Progenitor cell of endocrine pancreas (in vitro differentiated cells): ENCODE data around the gene TUBA3E. TPM values are rescaled to one million over a fixed set of nuclear protein-coding genes. Genes with fewer than 3 reads are reported as not detected.
"Not testable (repeated sequence)": the region's sequence is repeated elsewhere in the genome, so short reads cannot be mapped to it uniquely, and the experiment has no call there.

ENCODE experiments used
- DNase-seq: peaks from one replicate; pipeline ENCODE4 v3.0.0; 2021; ENCODE audit warnings: low spot score; ENCODE audit not compliant: unreplicated experiment
- H3K27ac Mint-ChIP-seq: 2 replicates; pipeline ENCODE4 v1.8.0; 2021; ENCODE audit warnings: mild to moderate bottlenecking, moderate library complexity, mixed read lengths
- H3K27me3 Mint-ChIP-seq: 2 replicates; pipeline ENCODE4 v1.8.0; 2021; ENCODE audit warnings: mixed read lengths
- H3K36me3 Mint-ChIP-seq: 2 replicates; pipeline ENCODE4 v1.8.0; 2022; ENCODE audit warnings: mixed read lengths; ENCODE audit not compliant: insufficient read depth
- H3K4me1 Mint-ChIP-seq: 2 replicates; pipeline ENCODE4 v1.8.0; 2021; ENCODE audit warnings: low read depth, mixed read lengths
- H3K4me3 Mint-ChIP-seq: 2 replicates; pipeline ENCODE4 v1.8.0; 2021; ENCODE audit warnings: low read depth, mild to moderate bottlenecking, moderate library complexity, mixed read lengths
- H3K9me3 Mint-ChIP-seq: 2 replicates; pipeline ENCODE4 v1.8.0; 2021; ENCODE audit warnings: low read depth, mixed read lengths
- CTCF ChIP-seq: fragments of 200-600 bp; sonication (generic); IDR thresholded peaks from one replicate; pipeline ENCODE4 v1.5.0; 2021; ENCODE audit warnings: antibody characterized with exemption, mild to moderate bottlenecking; ENCODE audit not compliant: unreplicated experiment
- total RNA-seq: library from RNA; stranded (reverse); gene quantifications from 2 replicates; pipeline ENCODE4 v1.2.1, GENCODE V29; 2021

The TUBA3E gene
- total RNA-seq, 1 donor from 2014 or later, result not detected

GRCh38 chr2:130152816-130153595 lies 45.2 kb downstream of the TUBA3E start:
- H3K27ac Mint-ChIP-seq, result peak overlapping the region; percentile 29

GRCh38 chr2:130152136-130152815 lies 46.0 kb downstream of the TUBA3E start:
- not testable (repeated sequence) for H3K27me3 Mint-ChIP-seq, H3K4me1 Mint-ChIP-seq, H3K4me3 Mint-ChIP-seq, H3K27ac Mint-ChIP-seq, DNase-seq, H3K36me3 Mint-ChIP-seq, H3K9me3 Mint-ChIP-seq

More at GRCh38 chr2:130152816-130153595, 45.2 kb downstream of the TUBA3E start:
- H3K36me3 Mint-ChIP-seq, result no peaks in the 10 kb centered on the region
- no peaks in the 10 kb centered on the region for H3K27me3 Mint-ChIP-seq
- no peak for DNase-seq
- H3K4me1 Mint-ChIP-seq, result peaks cover 2% of the 10 kb centered on the region
- no peaks in the 10 kb centered on the region for H3K9me3 Mint-ChIP-seq
- TF ChIP-seq CTCF, result no peak
- no peak overlapping the region for H3K4me3 Mint-ChIP-seq

DNA sequence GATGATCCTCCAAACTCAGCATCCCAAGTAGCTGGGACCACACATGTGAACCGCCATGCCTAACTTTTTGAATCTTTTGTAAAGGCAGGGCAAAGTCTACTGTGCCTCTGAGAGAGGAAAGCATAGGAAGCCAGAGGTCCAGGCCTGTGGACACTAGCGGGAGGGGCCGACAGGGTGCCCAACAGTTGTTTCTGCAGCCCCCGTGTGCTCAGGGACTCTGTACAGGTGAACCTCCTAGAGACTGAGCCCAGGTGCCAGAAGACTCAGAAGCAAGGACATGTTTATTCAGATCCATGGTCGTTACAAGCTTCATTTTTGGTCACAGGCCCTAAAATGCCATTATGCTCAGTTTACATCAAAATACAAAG lies 47.1 kb downstream of the TUBA3E start:
- not testable (repeated sequence) for H3K4me3 Mint-ChIP-seq, H3K36me3 Mint-ChIP-seq, H3K9me3 Mint-ChIP-seq, H3K27ac Mint-ChIP-seq, H3K4me1 Mint-ChIP-seq, H3K27me3 Mint-ChIP-seq, DNase-seq

DNA sequence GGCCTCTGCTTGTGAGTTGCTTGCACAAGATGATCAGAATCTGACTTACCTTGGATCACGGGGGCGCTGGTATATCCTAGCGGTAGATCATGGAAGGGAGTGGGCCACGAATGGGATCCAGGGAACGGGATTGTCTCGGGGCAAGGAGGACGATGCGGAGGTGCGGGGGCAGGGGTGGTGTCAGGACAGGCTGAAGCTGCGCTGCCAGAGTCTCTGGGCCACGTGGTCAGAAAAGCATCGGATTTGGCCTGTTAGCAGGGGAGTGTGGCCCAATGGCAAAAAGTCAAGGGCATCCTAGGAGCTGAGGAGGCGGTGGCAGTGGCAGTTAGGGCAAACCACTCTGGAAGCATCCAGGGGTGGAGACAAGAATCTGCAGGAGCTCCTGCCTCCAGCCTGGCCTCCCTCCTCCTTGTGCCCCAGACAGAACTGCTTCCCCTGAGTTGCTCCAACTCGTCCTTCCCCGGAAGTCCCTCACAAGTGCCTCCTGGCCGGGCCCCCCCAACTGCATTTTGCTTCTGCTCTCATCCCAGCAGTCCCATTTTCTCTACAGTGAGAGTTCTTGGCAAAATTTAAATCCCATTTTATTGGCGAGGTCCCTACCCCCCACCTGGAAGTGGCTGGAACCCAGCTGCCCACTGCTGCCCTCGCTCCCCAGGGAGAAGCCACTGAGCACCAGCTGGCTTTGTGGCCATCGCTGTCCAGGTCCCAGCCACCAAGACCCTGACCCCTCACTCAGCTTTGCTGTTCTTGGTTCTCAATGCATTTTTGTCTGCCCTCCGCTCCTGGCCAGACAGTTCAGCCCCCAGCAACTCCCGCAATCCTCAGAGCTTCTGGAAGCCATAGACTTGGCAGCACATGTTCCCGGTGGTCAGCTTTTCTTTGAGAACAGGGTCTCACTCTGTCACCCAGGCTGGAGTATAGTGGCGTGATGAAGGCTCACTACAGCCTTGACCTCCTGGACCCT lies 47.8 kb downstream of the TUBA3E start:
- no peaks in the 10 kb centered on the region for H3K4me1 Mint-ChIP-seq
- TF ChIP-seq CTCF, result no peak
- H3K4me3 Mint-ChIP-seq, result no peak overlapping the region
- H3K27me3 Mint-ChIP-seq, result no peaks in the 10 kb centered on the region
- H3K27ac Mint-ChIP-seq, result peak overlapping the region; percentile 74
- H3K9me3 Mint-ChIP-seq, result no peaks in the 10 kb centered on the region
- DNase-seq, result no peak
- no peaks in the 10 kb centered on the region for H3K36me3 Mint-ChIP-seq

DNA sequence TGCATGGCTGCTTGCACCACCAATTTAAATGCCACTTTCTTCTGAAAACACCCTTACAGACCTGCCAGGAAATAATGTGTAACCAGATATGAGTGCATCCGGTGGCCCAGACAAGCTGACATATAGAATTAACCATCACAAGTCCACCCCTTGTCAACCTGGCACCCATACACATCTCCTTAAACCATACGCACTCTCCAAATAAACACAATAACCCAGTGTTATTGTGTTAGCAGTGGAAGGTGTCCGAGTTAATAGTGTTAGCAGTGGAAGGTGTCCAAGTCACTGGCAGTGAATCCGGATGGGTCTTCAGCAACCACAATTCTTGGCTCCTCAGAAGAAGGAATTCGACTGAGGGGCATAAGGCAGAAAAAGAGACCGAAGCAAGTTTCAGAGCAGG lies 49.7 kb downstream of the TUBA3E start:
- H3K27me3 Mint-ChIP-seq, H3K9me3 Mint-ChIP-seq: not testable (repeated sequence)

DNA sequence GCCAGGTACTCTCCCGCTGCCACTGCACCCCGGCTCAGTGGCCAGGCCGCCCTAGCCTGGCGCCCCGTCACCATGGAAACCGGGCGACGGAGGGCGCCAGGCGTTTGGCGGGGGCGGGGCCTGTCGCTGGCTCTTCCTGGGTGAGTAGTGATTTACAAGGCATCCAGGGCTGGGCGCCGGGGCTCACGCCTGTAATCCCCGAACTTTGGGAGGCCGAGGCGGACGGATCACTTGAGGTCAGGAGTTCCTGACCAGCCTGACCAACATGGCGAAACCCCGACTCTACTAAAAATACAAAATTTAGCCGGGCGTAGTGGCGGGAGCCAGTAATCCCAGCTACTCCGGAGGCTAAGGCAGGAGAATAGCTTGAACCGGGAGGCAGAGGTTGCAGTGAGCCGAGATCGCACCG lies 53.2 kb downstream of the TUBA3E start, which contains the start of gene CCDC74B:
Gene CCDC74B (minus strand): TSS at position 107 of the 409 bp plus-strand sequence. CDS start 116 bp downstream, outside the sequence.
- Mint-ChIP-seq H3K27ac (peak within 1 kb of the TSS; percentile 89), H3K4me3 (peak within 1 kb of the TSS; percentile 82)
- H3K27me3 Mint-ChIP-seq, H3K4me1 Mint-ChIP-seq, H3K36me3 Mint-ChIP-seq, H3K9me3 Mint-ChIP-seq: not testable (repeated sequence)
- peak; percentile 49 for DNase-seq

More for the DNA sequence above, 49.7 kb downstream of the TUBA3E start:
- H3K4me3 Mint-ChIP-seq, DNase-seq, H3K27ac Mint-ChIP-seq, H3K4me1 Mint-ChIP-seq, H3K36me3 Mint-ChIP-seq: not testable (repeated sequence)

- H3K36me3 Mint-ChIP-seq, result not testable (repeated sequence)
- H3K4me3 Mint-ChIP-seq, result peak overlapping the region; percentile 78
- peak; percentile 8 for DNase-seq
Observed at GRCh38 chr2:130143266-130144039, 54.8 kb downstream of the TUBA3E start.

GRCh38 chr2:130142396-130143265 lies 55.6 kb downstream of the TUBA3E start:
- H3K9me3 Mint-ChIP-seq, H3K4me1 Mint-ChIP-seq, H3K36me3 Mint-ChIP-seq, H3K27ac Mint-ChIP-seq, DNase-seq, H3K4me3 Mint-ChIP-seq, H3K27me3 Mint-ChIP-seq: not testable (repeated sequence)

More at GRCh38 chr2:130143266-130144039, 54.8 kb downstream of the TUBA3E start:
- H3K27me3 Mint-ChIP-seq, H3K4me1 Mint-ChIP-seq, H3K9me3 Mint-ChIP-seq: not testable (repeated sequence)
- H3K27ac Mint-ChIP-seq, result peak overlapping the region; percentile 20
